Activated T-helper 2 cell treated with anti-CD3 and anti-CD28 coated beads, Interferon-gamma antibody, Interleukin-2, Interleukin-4, amounts not matched to agents 10 μg/mL and 5 μg/mL and 100 μg/mL, durations not matched to agents 14 hours and 24 hours and 36 hours (primary cell): Measurements from ENCODE around the gene NARS2. TPM values are rescaled to one million over a fixed set of nuclear protein-coding genes. Genes with fewer than 3 reads are reported as not detected.

Experiments used
- DNase-seq: peaks from one replicate; pipeline ENCODE4 v3.0.0; 2021; ENCODE audit warnings: low spot score
- H3K27ac Mint-ChIP-seq: one replicate; pipeline ENCODE4 v1.8.0; 2021; ENCODE audit warnings: mixed read lengths
- H3K27me3 Mint-ChIP-seq: one replicate; pipeline ENCODE4 v1.8.0; 2021; ENCODE audit warnings: low read depth, mixed read lengths
- H3K36me3 Mint-ChIP-seq: one replicate; pipeline ENCODE4 v1.8.0; 2021; ENCODE audit warnings: low read depth, mixed read lengths
- H3K4me1 Mint-ChIP-seq: one replicate; pipeline ENCODE4 v1.8.0; 2021; ENCODE audit warnings: low read depth, mixed read lengths
- H3K4me3 Mint-ChIP-seq: one replicate; pipeline ENCODE4 v1.8.0; 2021; ENCODE audit warnings: low read depth, mild to moderate bottlenecking, moderate library complexity, mixed read lengths
- H3K9me3 Mint-ChIP-seq: one replicate; pipeline ENCODE4 v1.8.0; 2021; ENCODE audit warnings: mixed read lengths
- intact Hi-C: fragments of 100-400 bp; cut with micrococcal nuclease; formaldehyde crosslinking; loops from one replicate; pipeline ENCODE4 v1.15.1; 2023
- total RNA-seq: library from RNA; stranded (reverse); gene quantifications from 2 replicates; pipeline ENCODE4 v1.2.3, GENCODE V29; 2022

NARS2 gene
- total RNA-seq, 1 donor from 2014 or later = 34.1 TPM

DNA sequence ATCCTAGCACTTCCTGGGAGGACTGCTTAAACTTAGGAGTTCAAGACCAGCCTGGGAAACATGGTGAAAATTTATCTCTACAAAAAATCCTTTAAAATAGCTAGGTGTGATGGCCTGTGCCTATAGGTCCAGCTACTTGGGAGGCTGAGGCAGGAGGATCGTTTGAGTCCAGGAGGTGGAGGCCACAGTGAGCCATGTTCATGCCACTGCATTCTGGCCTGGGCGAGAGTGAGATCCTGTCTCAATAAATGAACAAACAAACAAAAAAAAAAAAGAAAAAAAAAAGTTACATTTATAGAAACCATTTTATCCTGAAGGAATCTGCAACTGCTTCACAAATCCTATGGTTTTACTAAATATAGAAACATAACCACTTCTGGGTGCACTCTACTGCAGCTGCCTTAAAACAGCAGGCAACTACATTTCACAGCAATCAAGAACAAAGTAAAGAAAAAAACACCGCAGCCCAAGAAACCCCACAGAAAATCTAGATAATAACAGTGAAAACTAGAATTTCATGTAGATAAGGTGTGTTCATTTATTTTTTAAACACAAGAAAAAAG, 81.2 kb downstream of the NARS2 start:
- intact Hi-C loops = no loop called here
- DNase-seq = no peak
- Mint-ChIP-seq H3K4me1 (no peaks in the 10 kb centered on the region), H3K27ac (no peak overlapping the region), H3K36me3 (peaks cover 20% of the 10 kb centered on the region), H3K9me3 (no peaks in the 10 kb centered on the region), H3K27me3 (no peaks in the 10 kb centered on the region), H3K4me3 (no peak overlapping the region)

DNA sequence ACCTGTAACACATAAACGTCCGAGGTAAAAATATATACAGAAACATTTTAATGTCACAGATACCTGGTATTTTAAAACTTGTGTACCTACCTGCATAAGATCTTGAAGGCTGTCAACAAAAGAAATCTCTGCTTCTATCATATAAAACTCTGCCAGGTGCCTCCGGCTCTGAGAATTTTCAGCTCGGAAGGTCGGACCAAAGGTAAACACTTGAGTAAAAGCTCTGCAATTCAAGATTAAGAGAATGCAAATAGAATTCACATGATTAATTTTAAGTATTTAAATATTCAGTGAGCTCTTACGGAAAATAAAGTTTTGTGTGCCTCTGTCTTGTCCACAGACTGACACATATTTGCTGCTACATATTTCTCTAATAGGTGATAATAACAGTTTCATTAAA, 81.7 kb downstream of the NARS2 start:
- H3K9me3 Mint-ChIP-seq = no peaks in the 10 kb centered on the region
- H3K4me1 Mint-ChIP-seq = no peaks in the 10 kb centered on the region
- intact Hi-C loops = no loop called here
- DNase-seq = no peak
- H3K4me3 Mint-ChIP-seq = no peak overlapping the region
- peaks cover 23% of the 10 kb centered on the region for H3K36me3 Mint-ChIP-seq
- H3K27me3 Mint-ChIP-seq = no peaks in the 10 kb centered on the region
- H3K27ac Mint-ChIP-seq = no peak overlapping the region

DNA sequence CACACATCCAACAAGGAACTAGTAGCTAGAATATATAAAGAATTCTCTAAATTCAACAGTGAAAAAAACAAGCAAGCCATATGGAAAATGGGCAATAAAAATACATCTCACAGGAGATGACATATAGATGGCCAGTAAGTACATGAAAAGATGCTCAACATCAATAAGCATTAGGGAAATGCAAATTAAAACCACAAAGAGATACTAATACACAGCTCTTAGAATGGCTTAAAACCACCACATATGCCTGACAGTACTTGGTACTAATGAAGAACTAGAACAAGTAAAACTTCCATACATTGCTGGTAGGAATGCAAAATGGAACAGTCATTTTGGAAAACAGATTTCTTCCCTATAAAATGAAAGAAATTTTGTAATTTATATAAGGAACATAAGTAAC, 85.5 kb downstream of the NARS2 start:
- DNase-seq = no peak
- peaks cover 52% of the 10 kb centered on the region for H3K36me3 Mint-ChIP-seq
- H3K4me1 Mint-ChIP-seq = peaks cover 4% of the 10 kb centered on the region
- H3K9me3 Mint-ChIP-seq = peaks cover 2% of the 10 kb centered on the region
- intact Hi-C loops = no loop called here
- no peaks in the 10 kb centered on the region for H3K27me3 Mint-ChIP-seq
- no peak overlapping the region for H3K4me3 Mint-ChIP-seq
- H3K27ac Mint-ChIP-seq = no peak overlapping the region

DNA sequence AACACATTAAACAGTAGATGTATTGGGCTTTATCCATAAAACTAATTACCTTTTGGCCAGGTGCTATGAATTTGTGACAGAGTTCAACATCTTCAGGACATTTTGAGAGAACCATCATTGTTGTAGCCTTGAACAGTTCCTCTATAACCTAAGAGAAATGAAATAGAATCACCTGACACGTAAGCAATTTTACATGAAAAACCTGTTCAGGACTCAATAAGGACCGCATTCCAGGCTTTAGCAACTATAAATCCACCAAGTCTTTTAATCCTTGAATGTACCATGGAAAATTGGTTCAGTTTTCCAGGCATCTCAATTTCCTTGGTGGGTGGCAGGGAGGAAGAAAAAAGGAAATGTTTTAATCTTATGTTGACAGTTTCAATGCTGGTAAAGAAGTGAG, 96.1 kb downstream of the NARS2 start:
- no peak for DNase-seq
- Mint-ChIP-seq H3K27me3 (no peaks in the 10 kb centered on the region), H3K4me3 (no peak overlapping the region), H3K36me3 (peaks cover 54% of the 10 kb centered on the region), H3K4me1 (peaks cover 2% of the 10 kb centered on the region), H3K9me3 (no peaks in the 10 kb centered on the region), H3K27ac (no peak overlapping the region)
- intact Hi-C loops = no loop called here

DNA sequence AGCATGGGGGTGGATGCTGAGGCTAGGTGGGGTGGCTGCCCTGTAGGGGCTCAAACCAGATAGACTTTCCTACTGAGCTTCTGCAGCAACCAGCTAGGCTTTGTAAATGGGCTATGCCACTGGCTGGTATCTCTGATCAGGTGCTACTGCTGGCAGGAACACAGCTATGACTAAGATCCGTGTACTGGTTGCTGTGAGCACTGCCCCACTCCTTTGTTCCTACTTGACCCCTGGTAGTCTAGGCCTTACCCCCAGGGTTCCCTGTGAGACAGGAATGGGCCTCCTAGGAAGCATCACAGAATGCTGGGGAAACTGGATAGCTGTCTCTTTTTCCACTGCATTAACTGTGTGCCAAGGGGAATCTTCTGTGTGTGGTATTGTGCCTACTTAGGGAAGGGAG, 98.6 kb downstream of the NARS2 start:
- Mint-ChIP-seq H3K27me3 (no peaks in the 10 kb centered on the region), H3K27ac (no peak overlapping the region), H3K4me3 (no peak overlapping the region), H3K36me3 (peaks cover 60% of the 10 kb centered on the region), H3K9me3 (peaks cover 4% of the 10 kb centered on the region), H3K4me1 (peaks cover 5% of the 10 kb centered on the region)
- DNase-seq = no peak
- intact Hi-C loops = no loop called here

DNA sequence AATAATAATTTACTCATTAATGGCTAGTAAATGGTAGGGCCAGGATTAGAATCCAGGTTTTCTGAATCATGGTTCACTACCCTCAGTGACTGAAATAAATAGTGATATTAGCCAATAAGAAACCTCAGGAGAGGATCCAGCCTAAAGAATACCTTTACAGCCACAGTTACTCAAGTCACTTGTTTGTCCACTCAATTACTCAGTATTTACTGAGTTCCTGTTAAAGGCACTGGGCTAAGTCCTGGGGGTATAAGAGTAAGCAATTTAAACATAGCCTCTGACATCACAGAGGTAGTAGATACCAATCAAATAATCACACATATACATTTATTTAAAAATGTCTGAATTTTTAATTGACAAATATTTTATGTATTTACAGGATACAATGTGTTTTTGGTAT, 100.2 kb downstream of the NARS2 start:
- no peaks in the 10 kb centered on the region for H3K27me3 Mint-ChIP-seq
- peaks cover 4% of the 10 kb centered on the region for H3K9me3 Mint-ChIP-seq
- intact Hi-C loops = no loop called here
- H3K4me3 Mint-ChIP-seq = no peak overlapping the region
- H3K27ac Mint-ChIP-seq = no peak overlapping the region
- H3K4me1 Mint-ChIP-seq = peaks cover 10% of the 10 kb centered on the region
- no peak for DNase-seq
- H3K36me3 Mint-ChIP-seq = peaks cover 56% of the 10 kb centered on the region

DNA sequence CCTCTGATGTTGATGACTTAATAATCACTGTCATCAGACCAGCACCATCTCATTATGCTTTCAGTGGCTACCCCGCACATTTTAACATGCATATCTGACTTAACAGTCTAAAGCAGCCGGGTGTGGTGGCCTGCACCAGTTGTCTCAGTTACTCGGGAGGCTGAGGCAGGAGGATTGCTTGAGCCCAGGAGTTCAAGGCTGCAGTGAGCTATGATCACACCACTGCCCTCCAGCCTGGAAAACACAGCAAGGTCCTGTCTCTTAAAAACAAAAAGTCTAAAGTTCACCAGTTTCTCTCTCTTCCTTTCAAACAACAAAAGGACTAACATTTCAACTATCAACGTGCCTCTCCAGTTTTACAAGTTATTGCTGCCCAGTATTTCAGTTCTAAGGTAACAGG, 101.8 kb downstream of the NARS2 start:
- Mint-ChIP-seq H3K27ac (no peak overlapping the region), H3K4me3 (no peak overlapping the region), H3K36me3 (peaks cover 48% of the 10 kb centered on the region), H3K9me3 (peaks cover 4% of the 10 kb centered on the region), H3K4me1 (peaks cover 11% of the 10 kb centered on the region), H3K27me3 (no peaks in the 10 kb centered on the region)
- DNase-seq = no peak
- intact Hi-C loops = no loop called here

DNA sequence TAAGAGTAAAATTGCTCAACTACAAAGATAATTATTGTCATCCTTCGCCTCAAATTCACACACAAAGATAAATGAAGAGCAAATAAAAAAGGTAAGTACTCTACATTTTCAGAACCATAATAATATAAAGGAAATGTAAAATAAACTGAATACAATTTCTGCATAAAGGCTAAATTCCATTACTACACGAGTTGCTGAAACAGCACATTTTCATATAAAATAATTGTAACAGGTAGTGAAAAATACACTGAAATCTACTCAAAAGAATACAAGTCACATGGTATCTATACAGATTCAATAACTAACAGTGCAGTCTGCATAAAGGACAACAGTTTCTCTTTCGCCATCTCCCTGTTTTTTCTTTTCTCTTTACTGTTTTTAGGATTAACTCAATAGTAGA, 102.3 kb downstream of the NARS2 start:
- Mint-ChIP-seq H3K4me1 (peaks cover 11% of the 10 kb centered on the region), H3K27ac (no peak overlapping the region), H3K36me3 (peaks cover 43% of the 10 kb centered on the region), H3K9me3 (peaks cover 4% of the 10 kb centered on the region), H3K4me3 (no peak overlapping the region), H3K27me3 (no peaks in the 10 kb centered on the region)
- intact Hi-C loops = no loop called here
- no peak for DNase-seq

DNA sequence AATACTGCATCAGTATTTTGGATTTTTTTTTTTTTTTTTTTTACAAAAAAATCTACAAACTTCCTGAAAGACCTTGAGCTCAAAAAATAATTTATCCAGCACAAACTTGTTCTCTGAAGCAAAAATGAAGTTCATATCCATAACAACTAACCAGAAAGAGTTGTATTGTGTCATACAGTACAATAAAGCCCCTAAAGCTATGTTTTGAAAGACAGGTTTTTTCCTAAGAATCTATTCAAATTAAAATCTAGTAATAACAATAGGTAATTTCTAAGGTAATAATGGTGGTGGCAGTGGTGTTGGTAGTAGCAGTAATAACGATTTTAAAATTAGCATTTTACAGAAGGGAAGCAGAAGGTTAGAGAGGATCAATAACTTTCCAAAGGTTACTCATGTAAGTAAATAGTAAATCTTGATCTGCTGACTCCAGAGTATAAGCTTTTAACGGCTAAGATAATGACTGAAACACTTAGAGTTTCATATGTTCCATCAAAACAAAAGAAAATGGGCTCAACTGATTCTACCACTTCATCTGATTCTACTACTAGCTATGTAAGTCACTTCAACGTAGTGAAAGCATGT, 103.7 kb downstream of the NARS2 start:
- Mint-ChIP-seq H3K4me1 (peaks cover 11% of the 10 kb centered on the region), H3K27ac (no peak overlapping the region), H3K27me3 (no peaks in the 10 kb centered on the region), H3K9me3 (peaks cover 4% of the 10 kb centered on the region), H3K4me3 (no peak overlapping the region), H3K36me3 (peaks cover 36% of the 10 kb centered on the region)
- no peak for DNase-seq
- intact Hi-C loops = no loop called here

DNA sequence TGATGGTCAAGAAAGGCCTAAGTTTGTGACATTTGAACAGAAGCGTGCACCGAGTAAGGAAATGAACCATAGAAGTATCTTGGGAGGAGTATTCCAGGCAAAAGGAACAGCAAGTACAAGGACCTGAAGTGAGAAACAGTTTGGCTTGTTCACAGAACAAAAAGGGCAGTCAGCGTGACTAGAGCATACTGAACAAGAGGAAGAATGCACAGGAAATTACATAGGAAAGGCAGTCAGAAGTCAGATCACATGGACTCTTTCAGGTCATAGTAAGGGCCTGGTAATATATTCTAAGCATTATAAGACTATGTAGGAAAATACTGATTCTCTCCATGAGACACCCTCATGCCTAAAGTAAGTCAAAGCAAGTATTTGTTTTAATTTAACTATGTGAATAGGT, 104.8 kb downstream of the NARS2 start:
- H3K27me3 Mint-ChIP-seq = no peaks in the 10 kb centered on the region

DNA sequence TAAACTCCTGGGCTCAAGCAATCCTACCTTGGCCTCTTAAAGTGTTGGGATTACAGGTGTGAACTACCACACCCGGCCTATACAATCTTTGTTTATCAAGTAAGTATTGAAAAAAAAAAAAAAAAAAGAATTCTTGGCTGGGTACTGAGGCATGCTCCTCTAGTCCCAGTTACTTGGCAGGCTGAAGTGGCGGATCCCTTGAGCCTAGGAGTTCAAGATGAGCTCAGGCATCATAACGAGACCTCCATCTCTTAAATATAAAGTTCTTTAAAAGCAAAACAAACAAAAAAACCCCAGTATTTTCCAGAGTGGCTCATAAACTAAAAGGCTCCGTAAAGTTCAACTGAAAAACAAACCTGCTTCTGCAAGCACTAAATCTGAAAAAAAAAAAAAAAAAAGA, 106.7 kb downstream of the NARS2 start:
- Mint-ChIP-seq H3K4me3 (no peak overlapping the region), H3K27me3 (no peaks in the 10 kb centered on the region)

More for the DNA sequence above, 104.8 kb downstream of the NARS2 start:
- Mint-ChIP-seq H3K4me1 (peaks cover 18% of the 10 kb centered on the region), H3K27ac (no peak overlapping the region), H3K4me3 (no peak overlapping the region), H3K36me3 (peaks cover 37% of the 10 kb centered on the region), H3K9me3 (peaks cover 4% of the 10 kb centered on the region)
- intact Hi-C loops = loop anchor here (5.0 kb wide), 1 partner anchor 92 kb away; no protein-coding TSS in a partner anchor
- no peak for DNase-seq

DNA sequence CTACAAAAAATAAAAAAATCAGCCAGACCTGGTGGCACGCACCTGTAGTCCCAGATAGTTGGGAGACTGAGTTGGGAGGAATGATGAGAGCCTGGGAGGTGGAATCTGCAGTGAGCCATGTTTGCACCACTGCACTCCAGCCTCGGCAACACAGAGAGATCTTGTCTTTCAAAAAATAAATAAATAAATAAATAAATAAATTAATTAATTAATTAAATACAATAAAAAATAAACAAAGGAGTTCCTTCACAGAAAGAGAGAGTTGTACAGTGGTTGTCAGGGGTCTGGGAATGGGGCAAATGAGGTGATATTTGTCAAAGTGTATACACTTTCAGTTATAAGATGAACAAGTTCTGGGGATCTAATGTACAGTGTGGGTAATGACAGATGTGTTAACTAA, 107.3 kb downstream of the NARS2 start:
- no peak for DNase-seq
- peaks cover 4% of the 10 kb centered on the region for H3K9me3 Mint-ChIP-seq
- H3K4me3 Mint-ChIP-seq = no peak overlapping the region
- peaks cover 27% of the 10 kb centered on the region for H3K4me1 Mint-ChIP-seq
- no peaks in the 10 kb centered on the region for H3K27me3 Mint-ChIP-seq
- no peak overlapping the region for H3K27ac Mint-ChIP-seq
- H3K36me3 Mint-ChIP-seq = peaks cover 35% of the 10 kb centered on the region
- intact Hi-C loops = loop anchor here (5.0 kb wide), 1 partner anchor 95 kb away; no protein-coding TSS in a partner anchor

More for the DNA sequence above, 106.7 kb downstream of the NARS2 start:
- intact Hi-C loops = loop anchor here (5.0 kb wide), 1 partner anchor 94 kb away; no protein-coding TSS in a partner anchor
- no peak for DNase-seq
- peaks cover 4% of the 10 kb centered on the region for H3K9me3 Mint-ChIP-seq
- no peak overlapping the region for H3K27ac Mint-ChIP-seq
- peaks cover 30% of the 10 kb centered on the region for H3K4me1 Mint-ChIP-seq
- H3K36me3 Mint-ChIP-seq = peaks cover 40% of the 10 kb centered on the region

DNA sequence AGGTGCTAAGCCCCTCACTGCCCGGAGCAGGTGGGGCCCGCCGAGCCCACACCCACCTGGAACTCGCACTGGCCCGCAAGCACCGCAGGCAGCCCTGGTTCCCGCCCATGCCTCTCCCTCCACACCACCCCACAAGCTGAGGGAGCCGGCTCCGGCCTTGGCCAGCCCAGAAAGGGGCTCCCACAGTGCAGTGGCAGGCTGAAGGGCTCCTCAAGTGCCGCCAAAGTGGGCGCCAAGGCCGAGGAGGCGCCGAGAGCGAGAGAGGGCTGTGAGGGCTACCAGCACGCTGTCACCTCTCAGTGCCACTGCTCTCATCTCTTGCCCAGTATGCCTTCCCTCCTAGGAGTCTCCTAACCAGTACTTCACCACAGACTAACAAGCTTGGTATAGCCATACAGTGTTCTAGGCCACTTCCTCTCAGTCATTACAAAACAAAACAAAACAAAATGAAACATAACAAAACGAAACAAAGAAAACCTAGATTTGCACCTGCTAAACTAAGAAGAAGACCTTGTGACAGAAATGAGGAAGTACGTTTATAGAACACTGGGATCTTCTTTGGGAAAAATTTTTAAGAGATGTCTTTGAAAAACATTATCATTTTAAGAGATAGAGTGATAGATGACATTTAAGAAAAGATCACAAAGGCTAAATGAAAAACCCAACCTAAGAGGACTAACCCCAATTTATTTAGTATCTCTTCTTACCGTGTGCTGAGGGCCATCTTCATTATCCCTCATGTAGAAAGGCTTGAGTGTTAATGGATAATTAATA, 109.3 kb downstream of the NARS2 start:
- intact Hi-C loops = loop anchor here (2.0 to 5.0 kb wide), 3 partner anchors 37 to 97 kb away; no protein-coding TSS in a partner anchor
- Mint-ChIP-seq H3K4me3 (peak overlapping the region; percentile 52), H3K27ac (peak overlapping the region; percentile 70), H3K9me3 (no peaks in the 10 kb centered on the region), H3K36me3 (peaks cover 44% of the 10 kb centered on the region), H3K27me3 (no peaks in the 10 kb centered on the region), H3K4me1 (peaks cover 41% of the 10 kb centered on the region)
- peak; percentile 63 for DNase-seq
